IMR-90 (cell line): ENCODE data around the gene SOST. TPM values are rescaled to one million over a fixed set of nuclear protein-coding genes. Genes with fewer than 3 reads are reported as not detected.

Source experiments
- polyA plus RNA-seq, 3 experiments: library from polyadenylated mRNA; depleted of rRNA; stranded (reverse); fragments of >200 nt; gene quantifications; 2 replicates each; pipeline ENCODE4 v1.2.3, GENCODE V29; 2012; ENCODE audit warnings: low replicate concordance in 1 of 3
- total RNA-seq: library from RNA; depleted of rRNA; stranded (reverse); fragments of >200 nt; gene quantifications from 2 replicates; pipeline ENCODE4 v1.2.3, GENCODE V29; 2012
- TF ChIP-seq, protein P1 (sequence below): conservative IDR thresholded peaks from 2 replicates; pipeline ENCODE4 v1.5.1; 2012; ENCODE audit warnings: mild to moderate bottlenecking, low read depth, low read length, improper control_type of control experiment

SOST gene
- total and polyA plus RNA-seq, 2 of the 4 experiments (the other 2 are of a cell fraction), result not detected

DNA sequence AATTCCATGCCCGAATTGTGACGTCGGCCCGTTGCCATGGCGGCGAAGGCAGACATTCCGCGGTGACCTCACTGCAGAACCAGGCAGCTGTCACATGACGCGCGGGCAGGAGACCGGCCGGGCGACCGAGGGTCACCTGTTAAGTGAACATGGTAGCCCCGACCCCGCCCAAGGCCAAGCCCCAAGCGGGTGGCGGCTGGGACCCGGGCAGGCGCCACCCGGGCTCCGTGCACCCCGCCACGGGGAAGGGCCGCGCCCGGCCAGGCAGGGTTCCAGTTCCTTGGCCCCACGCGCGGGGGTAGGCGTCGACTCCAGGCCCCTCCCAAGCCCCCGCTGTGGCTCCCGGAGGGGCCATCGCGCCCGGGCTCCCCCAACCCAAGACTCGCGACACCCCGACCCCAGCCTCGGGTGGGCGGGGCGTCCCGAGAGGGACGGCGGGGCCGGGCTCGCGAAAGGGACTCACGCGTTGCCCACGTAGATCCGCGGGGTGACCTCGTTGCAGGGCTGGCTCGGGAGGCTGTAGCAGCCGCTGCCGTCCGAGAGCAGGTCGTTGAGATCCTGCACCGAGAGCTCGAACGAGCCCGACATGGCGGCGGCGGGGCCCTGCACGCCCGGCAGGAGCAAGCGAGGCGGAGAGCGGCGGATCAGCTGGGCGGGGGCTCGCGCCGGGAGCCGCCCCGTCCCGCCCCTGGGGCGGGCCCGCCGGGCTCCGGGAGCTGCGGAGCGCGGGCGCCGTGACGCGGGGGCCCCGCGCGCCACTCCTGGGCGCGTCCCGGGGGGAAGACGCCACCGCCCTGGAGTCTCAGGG is 19.9 kb upstream of the SOST start, which contains the start of gene DUSP3 (continued):
- TF ChIP-seq, protein P1, sequence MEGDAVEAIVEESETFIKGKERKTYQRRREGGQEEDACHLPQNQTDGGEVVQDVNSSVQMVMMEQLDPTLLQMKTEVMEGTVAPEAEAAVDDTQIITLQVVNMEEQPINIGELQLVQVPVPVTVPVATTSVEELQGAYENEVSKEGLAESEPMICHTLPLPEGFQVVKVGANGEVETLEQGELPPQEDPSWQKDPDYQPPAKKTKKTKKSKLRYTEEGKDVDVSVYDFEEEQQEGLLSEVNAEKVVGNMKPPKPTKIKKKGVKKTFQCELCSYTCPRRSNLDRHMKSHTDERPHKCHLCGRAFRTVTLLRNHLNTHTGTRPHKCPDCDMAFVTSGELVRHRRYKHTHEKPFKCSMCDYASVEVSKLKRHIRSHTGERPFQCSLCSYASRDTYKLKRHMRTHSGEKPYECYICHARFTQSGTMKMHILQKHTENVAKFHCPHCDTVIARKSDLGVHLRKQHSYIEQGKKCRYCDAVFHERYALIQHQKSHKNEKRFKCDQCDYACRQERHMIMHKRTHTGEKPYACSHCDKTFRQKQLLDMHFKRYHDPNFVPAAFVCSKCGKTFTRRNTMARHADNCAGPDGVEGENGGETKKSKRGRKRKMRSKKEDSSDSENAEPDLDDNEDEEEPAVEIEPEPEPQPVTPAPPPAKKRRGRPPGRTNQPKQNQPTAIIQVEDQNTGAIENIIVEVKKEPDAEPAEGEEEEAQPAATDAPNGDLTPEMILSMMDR, result no peak
